ENCODE data around the gene TFPT. TPM values are rescaled to one million over a fixed set of nuclear protein-coding genes. Genes with fewer than 3 reads are reported as not detected.

The TFPT gene
- total and polyA plus RNA-seq, 4 donors: 12.1 to 32.9 (median 22.6) TPM

DNA sequence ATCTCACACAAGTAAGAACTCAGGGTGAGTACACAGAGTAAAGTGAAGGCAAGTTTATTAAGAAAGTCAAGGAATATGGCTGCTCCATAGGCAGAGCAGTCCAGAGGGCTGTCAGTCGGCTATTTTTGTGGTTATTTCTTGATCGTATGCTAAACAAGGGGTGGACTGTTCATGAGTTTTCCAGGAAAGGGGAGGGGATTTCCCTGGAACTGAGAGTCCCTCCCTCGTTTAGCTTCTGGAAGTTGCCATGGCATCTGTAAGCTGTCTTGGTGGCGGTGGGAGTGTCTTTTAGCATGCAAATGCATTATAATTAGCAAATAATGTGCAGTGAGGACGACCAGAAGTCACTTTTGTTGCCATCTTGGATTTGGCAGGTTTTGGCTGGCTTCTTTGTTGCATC is 46.0 kb downstream of the TFPT start:
- 69 to 84% methylated on average over 5 of the region's 5 CpGs for WGBS, 2 donors

DNA sequence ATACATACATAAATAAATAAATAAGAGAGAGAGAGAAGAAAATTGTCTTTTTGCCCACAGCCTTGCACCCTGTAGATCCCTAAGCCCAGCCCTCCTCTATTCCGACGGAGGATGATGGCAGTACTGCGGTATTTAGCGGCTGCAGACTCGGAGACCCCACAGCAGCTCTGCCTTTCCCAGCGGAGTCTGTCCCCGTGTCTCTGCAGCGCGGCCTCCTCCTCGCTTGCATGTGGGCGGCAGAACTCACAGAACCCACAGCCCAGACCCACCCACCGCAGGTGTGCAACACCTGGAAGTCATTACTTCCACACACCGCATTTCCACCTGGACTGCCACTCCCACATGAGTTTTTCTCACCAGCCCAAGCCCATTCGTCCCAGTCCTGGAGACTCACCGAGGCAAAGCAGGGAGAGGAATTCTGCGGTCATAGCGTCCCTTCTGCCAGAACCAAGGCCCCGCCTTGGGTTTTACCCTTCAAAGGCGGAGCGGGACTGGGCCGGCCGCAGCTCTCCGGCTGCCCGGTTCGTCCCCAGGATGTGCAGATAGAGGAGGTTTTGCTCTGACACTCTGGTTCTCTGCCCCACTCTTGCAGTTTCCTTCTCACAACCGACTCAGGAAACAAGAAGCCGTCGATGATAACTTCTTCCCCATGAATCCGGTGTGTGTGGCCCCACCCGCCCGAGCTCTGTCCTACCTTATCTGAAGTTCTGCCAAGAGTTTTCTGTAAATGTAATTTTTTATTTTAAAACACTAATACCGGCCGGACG is 51.9 kb downstream of the TFPT start, which contains the start of gene VSTM1:
Gene VSTM1, minus strand, starts transcription at position 548 of the 767 bp plus-strand sequence. Its CDS starts 120 bp downstream, at position 428.
- ATAC-seq (ENCODE audit: insufficient read depth, low FRiP score): no peak
- TF ChIP-seq, protein P1, sequence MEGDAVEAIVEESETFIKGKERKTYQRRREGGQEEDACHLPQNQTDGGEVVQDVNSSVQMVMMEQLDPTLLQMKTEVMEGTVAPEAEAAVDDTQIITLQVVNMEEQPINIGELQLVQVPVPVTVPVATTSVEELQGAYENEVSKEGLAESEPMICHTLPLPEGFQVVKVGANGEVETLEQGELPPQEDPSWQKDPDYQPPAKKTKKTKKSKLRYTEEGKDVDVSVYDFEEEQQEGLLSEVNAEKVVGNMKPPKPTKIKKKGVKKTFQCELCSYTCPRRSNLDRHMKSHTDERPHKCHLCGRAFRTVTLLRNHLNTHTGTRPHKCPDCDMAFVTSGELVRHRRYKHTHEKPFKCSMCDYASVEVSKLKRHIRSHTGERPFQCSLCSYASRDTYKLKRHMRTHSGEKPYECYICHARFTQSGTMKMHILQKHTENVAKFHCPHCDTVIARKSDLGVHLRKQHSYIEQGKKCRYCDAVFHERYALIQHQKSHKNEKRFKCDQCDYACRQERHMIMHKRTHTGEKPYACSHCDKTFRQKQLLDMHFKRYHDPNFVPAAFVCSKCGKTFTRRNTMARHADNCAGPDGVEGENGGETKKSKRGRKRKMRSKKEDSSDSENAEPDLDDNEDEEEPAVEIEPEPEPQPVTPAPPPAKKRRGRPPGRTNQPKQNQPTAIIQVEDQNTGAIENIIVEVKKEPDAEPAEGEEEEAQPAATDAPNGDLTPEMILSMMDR (IDR thresholded peaks at IDR 0.05; ENCODE audit: control extremely low read depth, extremely low read depth): no peak
- no peak within 1 kb of the TSS for H3K27ac ChIP-seq (ENCODE audit: low read depth in 1 of 2, low read length in 1 of 2)
- H3K4me3 ChIP-seq: no peak within 1 kb of the TSS
- WGBS, 2 donors: 49 to 68% methylated on average over 34 of the region's 34 CpGs
- H3K9me3 ChIP-seq (ENCODE audit: control insufficient read depth in 4 of 4, insufficient read depth in 3 of 4, low read length in 3 of 4): peaks cover 0 to 3% (median 0%) of the 10 kb centered on the region in 4 donors
- H3K36me3 ChIP-seq (ENCODE audit: control insufficient read depth in 4 of 4, insufficient read depth in 4 of 4, low read length in 4 of 4): no peaks in the 10 kb centered on the region
- no peaks in the 10 kb centered on the region for H3K4me1 ChIP-seq (ENCODE audit: control insufficient read depth in 5 of 5, insufficient read depth in 5 of 5, low read length in 5 of 5)
- H3K27me3 ChIP-seq (ENCODE audit: control insufficient read depth in 3 of 3, insufficient read depth in 3 of 3, low read length in 2 of 3): no peaks in the 10 kb centered on the region
- H3K9ac ChIP-seq (ENCODE audit: insufficient read depth in 1 of 2, low read length in 2 of 2): no peak within 1 kb of the TSS
- no peak for DNase-seq

More for the DNA sequence above, 46.0 kb downstream of the TFPT start:
- H3K9ac ChIP-seq (ENCODE audit: insufficient read depth in 1 of 2, low read length in 2 of 2): no peak overlapping the region
- no peak for DNase-seq
- H3K4me1 ChIP-seq (ENCODE audit: control insufficient read depth in 5 of 5, insufficient read depth in 5 of 5, low read length in 5 of 5): no peaks in the 10 kb centered on the region
- no peaks in the 10 kb centered on the region for H3K27me3 ChIP-seq (ENCODE audit: control insufficient read depth in 3 of 3, insufficient read depth in 3 of 3, low read length in 2 of 3)
- H3K36me3 ChIP-seq (ENCODE audit: control insufficient read depth in 4 of 4, insufficient read depth in 4 of 4, low read length in 4 of 4): no peaks in the 10 kb centered on the region
- no peak overlapping the region for H3K4me3 ChIP-seq
- H3K27ac ChIP-seq (ENCODE audit: low read depth in 1 of 2, low read length in 1 of 2): no peak overlapping the region
- TF ChIP-seq, protein P1 (IDR thresholded peaks at IDR 0.05; ENCODE audit: control extremely low read depth, extremely low read depth): no peak
- no peak for ATAC-seq (ENCODE audit: insufficient read depth, low FRiP score)
- peaks cover 0 to 11% (median 0%) of the 10 kb centered on the region in 4 donors for H3K9me3 ChIP-seq (ENCODE audit: control insufficient read depth in 4 of 4, insufficient read depth in 3 of 4, low read length in 3 of 4)

DNA sequence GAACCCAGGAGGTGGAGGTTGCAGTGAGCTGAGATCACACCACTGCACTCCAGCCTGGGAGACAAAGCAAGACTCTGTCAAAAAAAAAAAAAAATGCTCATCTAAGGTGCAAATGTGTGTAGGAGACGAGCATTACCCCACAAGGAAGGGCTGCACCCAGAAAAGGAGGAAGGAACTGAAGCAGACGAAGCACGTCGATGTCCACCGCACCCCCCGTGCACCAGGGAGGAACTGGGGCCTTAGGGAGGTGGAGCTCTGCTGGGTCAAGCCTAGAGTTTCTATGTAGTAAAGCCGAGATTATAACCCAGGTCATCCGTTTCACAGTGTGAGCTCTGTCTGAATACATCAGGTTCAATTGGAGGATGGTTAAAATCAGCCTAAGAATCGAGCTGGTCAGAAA is 52.8 kb downstream of the TFPT start:
- Histone ChIP-seq H3K9me3 (ENCODE audit: control insufficient read depth in 4 of 4, insufficient read depth in 3 of 4, low read length in 3 of 4) (peaks cover 0 to 7% (median 0%) of the 10 kb centered on the region in 4 donors), H3K4me3 (no peak overlapping the region), H3K27me3 (ENCODE audit: control insufficient read depth in 3 of 3, insufficient read depth in 3 of 3, low read length in 2 of 3) (no peaks in the 10 kb centered on the region), H3K9ac (ENCODE audit: insufficient read depth in 1 of 2, low read length in 2 of 2) (no peak overlapping the region), H3K4me1 (ENCODE audit: control insufficient read depth in 5 of 5, insufficient read depth in 5 of 5, low read length in 5 of 5) (no peaks in the 10 kb centered on the region), H3K36me3 (ENCODE audit: control insufficient read depth in 4 of 4, insufficient read depth in 4 of 4, low read length in 4 of 4) (no peaks in the 10 kb centered on the region), H3K27ac (ENCODE audit: low read depth in 1 of 2, low read length in 1 of 2) (no peak overlapping the region)
- 32 to 45% methylated on average over 9 of the region's 9 CpGs for WGBS, 2 donors
- DNase-seq (no peak), ATAC-seq (ENCODE audit: insufficient read depth, low FRiP score) (no peak)
- TF ChIP-seq, protein P1 (IDR thresholded peaks at IDR 0.05; ENCODE audit: control extremely low read depth, extremely low read depth): no peak

Other genes with a start within 250 kb of the TFPT start
- gene MYADM, start 247.8 kb downstream of the TFPT start, total RNA-seq: 100 to 1,000 TPM in 1 of 2 donors, 10 to 100 TPM in 1; 52.5 to 245 TPM
- 100 to 1,000 TPM in 1 of 2 donors, 10 to 100 TPM in 1; 48.5 to 106 TPM for gene MYADM, start 247.8 kb downstream of the TFPT start, polyA plus RNA-seq
- under 1 TPM; 0.18 to 0.63 TPM for gene PRKCG, start 233.5 kb downstream of the TFPT start, total RNA-seq
- gene PRKCG, start 233.5 kb downstream of the TFPT start, polyA plus RNA-seq: under 1 TPM in 1 of 2 donors, not detected in 1; 0.02 TPM
- gene CACNG7, start 206.4 kb downstream of the TFPT start, total RNA-seq: not detected
- not detected for gene CACNG7, start 206.4 kb downstream of the TFPT start, polyA plus RNA-seq
- under 1 TPM in 1 of 2 donors, not detected in 1; 0.15 TPM for gene CACNG8, start 152.7 kb downstream of the TFPT start, total RNA-seq
- gene CACNG8, start 152.7 kb downstream of the TFPT start, polyA plus RNA-seq: under 1 TPM; 0.01 to 0.06 TPM
- gene CACNG6, start 124.0 kb downstream of the TFPT start, total RNA-seq: 1 to 10 TPM; 4.1 to 8.6 TPM
- 1 to 10 TPM; 2.4 to 3.4 TPM for gene CACNG6, start 124.0 kb downstream of the TFPT start, polyA plus RNA-seq
- 1 to 10 TPM; 1.4 to 3.6 TPM for gene VSTM1, start 51.8 kb downstream of the TFPT start, total RNA-seq
- 1 to 10 TPM in 1 of 2 donors, not detected in 1; 4.5 TPM for gene VSTM1, start 51.8 kb downstream of the TFPT start, polyA plus RNA-seq
- gene TARM1, start 34.3 kb downstream of the TFPT start, total RNA-seq: under 1 TPM in 1 of 2 donors, not detected in 1; 0.71 TPM
- under 1 TPM in 1 of 2 donors, not detected in 1; 0.60 TPM for gene TARM1, start 34.3 kb downstream of the TFPT start, polyA plus RNA-seq
- gene OSCAR, start 14.9 kb downstream of the TFPT start, total RNA-seq: 10 to 100 TPM in 1 of 2 donors, 1 to 10 TPM in 1; 4.4 to 77.4 TPM
- gene OSCAR, start 14.9 kb downstream of the TFPT start, polyA plus RNA-seq: 10 to 100 TPM; 25.8 to 73.0 TPM
- 100 to 1,000 TPM in 1 of 2 donors, 10 to 100 TPM in 1; 12.8 to 137 TPM for gene NDUFA3, start 12.8 kb downstream of the TFPT start, total RNA-seq
- 100 to 1,000 TPM in 1 of 2 donors, 10 to 100 TPM in 1; 94.5 to 548 TPM for gene NDUFA3, start 12.8 kb downstream of the TFPT start, polyA plus RNA-seq
- 10 to 100 TPM; 34.1 to 54.0 TPM for gene PRPF31, start 97 bp upstream of the TFPT start, total RNA-seq
- 10 to 100 TPM; 49.4 to 54.1 TPM for gene PRPF31, start 97 bp upstream of the TFPT start, polyA plus RNA-seq
- 10 to 100 TPM; 23.5 to 40.4 TPM for gene CNOT3, start 22.1 kb upstream of the TFPT start, total RNA-seq
- 10 to 100 TPM; 26.5 to 31.2 TPM for gene CNOT3, start 22.1 kb upstream of the TFPT start, polyA plus RNA-seq
- gene LENG1, start 44.1 kb upstream of the TFPT start, total RNA-seq: 1 to 10 TPM; 3.8 to 8.5 TPM
- 10 to 100 TPM in 1 of 2 donors, 1 to 10 TPM in 1; 7.9 to 17.1 TPM for gene LENG1, start 44.1 kb upstream of the TFPT start, polyA plus RNA-seq
- gene TMC4, start 57.5 kb upstream of the TFPT start, total RNA-seq: 10 to 100 TPM; 40.8 to 81.0 TPM
- 10 to 100 TPM; 26.1 to 26.9 TPM for gene TMC4, start 57.5 kb upstream of the TFPT start, polyA plus RNA-seq
- 10 to 100 TPM; 54.0 to 92.6 TPM for gene MBOAT7, start 73.9 kb upstream of the TFPT start, total RNA-seq
- gene MBOAT7, start 73.9 kb upstream of the TFPT start, polyA plus RNA-seq: 100 to 1,000 TPM in 1 of 2 donors, 10 to 100 TPM in 1; 39.0 to 154 TPM
- 10 to 100 TPM; 44.5 to 65.8 TPM for gene TSEN34, start 75.7 kb upstream of the TFPT start, total RNA-seq
- 100 to 1,000 TPM in 1 of 2 donors, 10 to 100 TPM in 1; 38.0 to 102 TPM for gene TSEN34, start 75.7 kb upstream of the TFPT start, polyA plus RNA-seq
- 1,000 to 10,000 TPM; 1,423 to 2,363 TPM for gene RPS9, start 85.2 kb upstream of the TFPT start, total RNA-seq
- 1,000 to 10,000 TPM; 3,202 to 3,651 TPM for gene RPS9, start 85.2 kb upstream of the TFPT start, polyA plus RNA-seq
- gene LILRB3, start 107.3 kb upstream of the TFPT start, total RNA-seq: 10 to 100 TPM; 23.0 to 88.0 TPM
- 100 to 1,000 TPM in 1 of 2 donors, 10 to 100 TPM in 1; 26.4 to 282 TPM for gene LILRB3, start 107.3 kb upstream of the TFPT start, polyA plus RNA-seq
- gene LILRA6, start 127.1 kb upstream of the TFPT start, total RNA-seq: 10 to 100 TPM in 1 of 2 donors, 1 to 10 TPM in 1; 5.3 to 25.0 TPM
- 10 to 100 TPM in 1 of 2 donors, 1 to 10 TPM in 1; 7.9 to 91.7 TPM for gene LILRA6, start 127.1 kb upstream of the TFPT start, polyA plus RNA-seq
- gene LILRB5, start 141.6 kb upstream of the TFPT start, total RNA-seq: 1 to 10 TPM; 2.2 to 5.8 TPM
- gene LILRB5, start 141.6 kb upstream of the TFPT start, polyA plus RNA-seq: 1 to 10 TPM; 3.2 to 3.8 TPM
- gene LILRB2, start 165.5 kb upstream of the TFPT start, total RNA-seq: 10 to 100 TPM in 1 of 2 donors, 1 to 10 TPM in 1; 9.1 to 44.7 TPM
- gene LILRB2, start 165.5 kb upstream of the TFPT start, polyA plus RNA-seq: 100 to 1,000 TPM in 1 of 2 donors, 10 to 100 TPM in 1; 11.0 to 202 TPM
- 10 to 100 TPM in 1 of 2 donors, 1 to 10 TPM in 1; 5.9 to 41.2 TPM for gene LILRA5, start 197.5 kb upstream of the TFPT start, total RNA-seq
- gene LILRA5, start 197.5 kb upstream of the TFPT start, polyA plus RNA-seq: 100 to 1,000 TPM in 1 of 2 donors, 10 to 100 TPM in 1; 11.2 to 262 TPM
- 1 to 10 TPM in 1 of 2 donors, under 1 TPM in 1; 0.60 to 1.4 TPM for gene LILRA4, start 223.5 kb upstream of the TFPT start, total RNA-seq
- gene LILRA4, start 223.5 kb upstream of the TFPT start, polyA plus RNA-seq: under 1 TPM; 0.08 to 0.46 TPM
- 100 to 1,000 TPM in 1 of 2 donors, 10 to 100 TPM in 1; 27.4 to 123 TPM for gene LAIR1, start 249.3 kb upstream of the TFPT start, total RNA-seq
- gene LAIR1, start 249.3 kb upstream of the TFPT start, polyA plus RNA-seq: 100 to 1,000 TPM in 1 of 2 donors, 10 to 100 TPM in 1; 31.6 to 253 TPM